H1 (cell line): ENCODE data around the gene IGFL2. TPM values are rescaled to one million over a fixed set of nuclear protein-coding genes. Genes with fewer than 3 reads are reported as not detected.

Experiments used
- CTCF ChIA-PET: fragments of 300-600 bp; sonication (Branson Sonifier 250); formaldehyde crosslinking; loops from one replicate; lab custom pipeline; 2021; ENCODE audit not compliant: partially characterized antibody; lab: Charles Lee
- POLR2A ChIA-PET: fragments of 300-600 bp; sonication (Branson Sonifier 250); formaldehyde crosslinking; loops from one replicate; lab custom pipeline; 2021; ENCODE audit warnings: inconsistent platforms; ENCODE audit not compliant: partially characterized antibody; lab: Charles Lee
- DNase-seq, 2 experiments: peaks; one replicate each; pipeline versions ENCODE4 v3.0.0 to v3.0.0-alpha.2; 2010 to 2022; ENCODE audit warnings: low spot score in 2 of 2, low read depth in 1 of 2, mixed read lengths in 1 of 2
- FAIRE-seq: peaks from 2 replicates; lab custom pipeline; 2011; peaks lifted over from hg19 to GRCh38; lab: Jason Lieb, UNC
- H2AFZ ChIP-seq: 2 replicates; pipeline ENCODE4 v1.8.1; 2012; ENCODE audit warnings: low read length, inconsistent platforms
- H2AK5ac ChIP-seq: 2 replicates; pipeline ENCODE4 v1.6.1; 2013; ENCODE audit warnings: low read depth, low read length
- H2BK120ac ChIP-seq: replicated peaks from 2 replicates; pipeline ENCODE3; 2013; ENCODE audit warnings: low read depth, low read length, inconsistent platforms
- H2BK12ac ChIP-seq: 2 replicates; pipeline ENCODE4 v1.6.1; 2013; ENCODE audit warnings: low read depth, low read length
- H2BK15ac ChIP-seq: 2 replicates; pipeline ENCODE4 v1.6.1; 2013; ENCODE audit warnings: low read length
- H2BK20ac ChIP-seq: 2 replicates; pipeline ENCODE4 v1.6.1; 2013; ENCODE audit warnings: low read length
- H2BK5ac ChIP-seq: 2 replicates; pipeline ENCODE4 v1.6.1; 2013; ENCODE audit warnings: low read depth, low read length
- H3K14ac ChIP-seq: 2 replicates; pipeline ENCODE4 v1.6.1; 2013; ENCODE audit warnings: inconsistent platforms; ENCODE audit not compliant: insufficient read length
- H3K18ac ChIP-seq: 2 replicates; pipeline ENCODE4 v1.6.1; 2013; ENCODE audit warnings: low read length; ENCODE audit errors: extremely low read depth
- H3K23ac ChIP-seq: 2 replicates; pipeline ENCODE4 v1.6.1; 2013; ENCODE audit warnings: inconsistent platforms; ENCODE audit not compliant: insufficient read length
- H3K23me2 ChIP-seq: 2 replicates; pipeline ENCODE4 v1.6.1; 2013; ENCODE audit warnings: low read depth, low read length
- H3K27ac ChIP-seq: 2 replicates; pipeline ENCODE4 v1.6.1; 2011; ENCODE audit warnings: low read depth, low read length, inconsistent platforms
- H3K27me3 ChIP-seq, 4 experiments: replicated peaks in 1 of 4; 1 replicate in 1 of 4; 2 replicates in 3 of 4; pipeline versions ENCODE4 v1.6.1 to v1.8.1; 2011 to 2013; ENCODE audit warnings: low read length in 3 of 4, mild to moderate bottlenecking in 3 of 4, inconsistent platforms in 2 of 4, mixed read lengths in 2 of 4, moderate library complexity in 1 of 4; ENCODE audit not compliant: control insufficient read depth in 3 of 4, insufficient read depth in 3 of 4; ENCODE audit errors: extremely low read depth in 1 of 4
- H3K36me3 ChIP-seq, 4 experiments: 2 replicates each; pipeline versions ENCODE4 v1.6.1 to v1.8.1; 2011 to 2013; ENCODE audit warnings: mild to moderate bottlenecking in 4 of 4, low read length in 3 of 4, moderate library complexity in 2 of 4, control low read depth in 1 of 4, inconsistent platforms in 1 of 4; ENCODE audit not compliant: insufficient read depth in 4 of 4, control insufficient read depth in 2 of 4
- H3K4ac ChIP-seq: replicated peaks from 2 replicates; pipeline ENCODE3; 2013; ENCODE audit warnings: low read length, low read depth, mixed read lengths, inconsistent platforms; ENCODE audit not compliant: insufficient read length
- H3K4me1 ChIP-seq, 4 experiments: replicated peaks in 1 of 4; 1 replicate in 1 of 4; 2 replicates in 3 of 4; pipeline versions ENCODE4 v1.6.1 to v1.8.1; 2011 to 2013; ENCODE audit warnings: low read length in 3 of 4, inconsistent platforms in 2 of 4, mixed read lengths in 1 of 4; ENCODE audit not compliant: insufficient read depth in 4 of 4, control insufficient read depth in 3 of 4
- H3K4me2 ChIP-seq, 2 experiments: 2 replicates each; pipeline versions ENCODE4 v1.6.1 to v1.8.1; 2011 to 2013; ENCODE audit warnings: low read depth in 2 of 2, low read length in 2 of 2, control low read depth in 1 of 2, inconsistent platforms in 1 of 2, mild to moderate bottlenecking in 1 of 2; ENCODE audit not compliant: insufficient read depth in 1 of 2
- H3K4me3 ChIP-seq, 4 experiments: fragments of 200-600, 300-600 bp in 1 of 4; sonication (generic), shearing (Covaris generic), sonication (Bioruptor Twin) in 1 of 4; 2 replicates each; pipeline versions ENCODE4 v1.5.1 to v1.8.1; 2011 to 2016; ENCODE audit warnings: low read length in 4 of 4, low read depth in 3 of 4, control low read depth in 2 of 4, inconsistent platforms in 2 of 4, mild to moderate bottlenecking in 2 of 4, mixed read lengths in 1 of 4, moderate library complexity in 1 of 4; ENCODE audit not compliant: insufficient read depth in 2 of 4; ENCODE audit errors: extremely low read depth in 1 of 4
- H3K56ac ChIP-seq: replicated peaks from 2 replicates; pipeline ENCODE3; 2013; ENCODE audit warnings: low read depth, mild to moderate bottlenecking, mixed read lengths, low read length, inconsistent platforms; ENCODE audit not compliant: insufficient read length
- H3K79me1 ChIP-seq: 2 replicates; pipeline ENCODE4 v1.6.1; 2013; ENCODE audit warnings: low read depth, low read length, control low read depth
- H3K79me2 ChIP-seq, 2 experiments: 2 replicates each; pipeline versions ENCODE4 v1.6.1 to v1.8.1; 2012 to 2013; ENCODE audit warnings: low read length in 2 of 2, mild to moderate bottlenecking in 2 of 2, inconsistent platforms in 1 of 2; ENCODE audit not compliant: insufficient read depth in 2 of 2, control insufficient read depth in 1 of 2
- H3K9ac ChIP-seq, 4 experiments: replicated peaks in 1 of 4; 1 replicate in 1 of 4; 2 replicates in 3 of 4; pipeline versions ENCODE4 v1.6.1 to v1.8.1; 2011 to 2013; ENCODE audit warnings: low read depth in 3 of 4, low read length in 3 of 4, control low read depth in 2 of 4, mild to moderate bottlenecking in 2 of 4, moderate library complexity in 2 of 4, inconsistent platforms in 1 of 4; ENCODE audit errors: extremely low read depth in 1 of 4
- H3K9me3 ChIP-seq, 2 experiments: 2 replicates each; pipeline versions ENCODE4 v1.6.1 to v1.8.1; 2012 to 2013; ENCODE audit warnings: mild to moderate bottlenecking in 2 of 2, moderate library complexity in 2 of 2, control low read depth in 1 of 2, inconsistent platforms in 1 of 2, low read depth in 1 of 2, low read length in 1 of 2, mixed read lengths in 1 of 2; ENCODE audit not compliant: insufficient read depth in 2 of 2
- H4K20me1 ChIP-seq, 2 experiments: replicated peaks in 1 of 2; 2 replicates each; pipeline versions ENCODE3 to v1.8.1; 2011 to 2013; ENCODE audit warnings: inconsistent platforms in 2 of 2, low read length in 2 of 2, mild to moderate bottlenecking in 1 of 2; ENCODE audit not compliant: insufficient read depth in 2 of 2, control insufficient read depth in 1 of 2
- H4K5ac ChIP-seq: 2 replicates; pipeline ENCODE4 v1.6.1; 2013; ENCODE audit warnings: low read length, low read depth, mixed read lengths, inconsistent platforms; ENCODE audit not compliant: insufficient read length
- H4K8ac ChIP-seq: 2 replicates; pipeline ENCODE4 v1.8.0; 2013; ENCODE audit warnings: mild to moderate bottlenecking, moderate library complexity, low read length, inconsistent platforms; ENCODE audit not compliant: insufficient read depth; ENCODE audit errors: extremely low read depth
- H4K91ac ChIP-seq: replicated peaks from 2 replicates; pipeline ENCODE3; 2013; ENCODE audit warnings: low read length, mixed read lengths, inconsistent platforms; ENCODE audit not compliant: insufficient read length
- CHD2 ChIP-seq: IDR thresholded peaks from 2 replicates; pipeline ENCODE4 v1.6.1; 2012; ENCODE audit warnings: low read length, improper control_type of control experiment
- CREB1 ChIP-seq: IDR thresholded peaks from 2 replicates; pipeline ENCODE4 v1.6.1; 2012; ENCODE audit warnings: inconsistent platforms
- JUND ChIP-seq: IDR thresholded peaks from 2 replicates; pipeline ENCODE4 v1.6.1; 2011; ENCODE audit warnings: mild to moderate bottlenecking, improper control_type of control experiment, low read length
- POU5F1 ChIP-seq: IDR thresholded peaks from 2 replicates; pipeline ENCODE4 v1.6.1; 2011; ENCODE audit warnings: low read depth, mild to moderate bottlenecking, low read length, moderate library complexity
- WGBS, 2 experiments: shearing (Covaris generic) in 1 of 2; methylation state at CpG; one replicate each; pipeline versions ENCODE4 v1.1.6 to v1.1.7; 2013 to 2015; ENCODE audit warnings: low lambda C conversion rate in 2 of 2, mixed read lengths in 2 of 2, inconsistent platforms in 1 of 2, low coverage in 1 of 2, missing lambda C conversion rate in 1 of 2; ENCODE audit not compliant: insufficient replicate concordance in 2 of 2, insufficient coverage in 1 of 2, insufficient read length in 1 of 2; ENCODE audit errors: extremely low coverage in 1 of 2, missing lambda C conversion rate in 1 of 2; 5-methylcytosine and 5-hydroxymethylcytosine counted together
- polyA plus RNA-seq, 7 experiments: library from polyadenylated mRNA; depleted of rRNA in 3 of 7; stranded (reverse) in 5 of 7; unstranded in 2 of 7; fragments of >200 nt in 5 of 7; fragments of 200-250 nt in 2 of 7; gene quantifications; 1 replicate in 5 of 7; 2 replicates in 1 of 7; 4 replicates in 1 of 7; pipeline versions ENCODE4 v1.2.1 to v1.2.3, GENCODE V29; 2011 to 2013; ENCODE audit warnings: missing spikeins in 2 of 7, mixed read lengths in 2 of 7
- total RNA-seq: library from RNA; stranded (reverse); fragmentation: NEBNext Ultra II Directional; extraction: Animal tissue kit (Norgen Biotek cat#: 25700); gene quantifications from 2 replicates; pipeline ENCODE4 v1.2.1, GENCODE V29; 2021

Gene IGFL2
- total and polyA plus RNA-seq, 2 of the 8 experiments (the other 6 are each of a cell fraction or from before 2014, with no cell fraction given), result not detected

DNA sequence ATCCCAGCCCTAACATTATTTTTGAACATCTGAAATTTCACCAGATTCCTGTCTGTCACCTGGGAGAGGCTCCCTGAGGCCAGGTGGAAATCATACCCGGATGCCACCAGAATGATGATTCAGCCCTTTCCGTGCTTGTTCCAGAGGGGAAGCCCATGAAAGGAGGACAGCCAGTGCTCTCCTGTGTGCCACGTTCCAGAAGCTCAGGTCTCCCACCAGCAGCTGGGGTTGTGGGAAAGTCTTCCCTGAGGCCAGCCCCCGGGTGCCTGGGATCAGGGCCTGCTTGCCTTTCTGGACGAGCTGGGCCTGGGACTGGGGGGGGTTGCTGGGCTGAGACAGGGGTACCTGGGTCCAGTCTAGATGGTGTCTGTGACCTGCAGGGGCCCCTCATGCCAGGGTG lies 56.0 kb downstream of the IGFL2 start:
- Histone ChIP-seq H3K23ac (no peak overlapping the region), H3K14ac (no peak overlapping the region), H2AK5ac (no peak overlapping the region), H2AFZ (no peak overlapping the region), H3K79me2 (no peaks in the 10 kb centered on the region), H4K5ac (no peak overlapping the region), H3K4me2 (no peak overlapping the region), H3K4ac (no peak overlapping the region), H3K27ac (no peak overlapping the region), H4K91ac (no peak overlapping the region), H3K4me1 (no peaks in the 10 kb centered on the region; a peak in 1 of 7 replicates), H2BK5ac (no peak overlapping the region), H4K20me1 (no peaks in the 10 kb centered on the region), H3K36me3 (no peaks in the 10 kb centered on the region), H2BK120ac (no peak overlapping the region), H3K56ac (no peak overlapping the region), H3K9me3 (no peaks in the 10 kb centered on the region; a peak in 1 of 4 replicates), H2BK12ac (no peak overlapping the region), H3K4me3 (no peak overlapping the region), H4K8ac (no peak overlapping the region; the same call in 1 of the 2 replicates), H2BK15ac (no peak overlapping the region), H3K9ac (no peak overlapping the region), H3K27me3 (no peaks in the 10 kb centered on the region), H3K23me2 (peaks cover 3% of the 10 kb centered on the region; the same call in 1 of the 2 replicates), H2BK20ac (no peak overlapping the region), H3K79me1 (no peaks in the 10 kb centered on the region), H3K18ac (no peak overlapping the region)
- DNase-seq (no peak), FAIRE-seq (no peak)
- TF ChIP-seq CHD2, result no peak
- TF ChIP-seq CREB1, result no peak
- no peak for TF ChIP-seq JUND
- no peak for TF ChIP-seq POU5F1
- WGBS, 2 experiments, result 87% methylated on average over 5 of the region's 5 CpGs; no CpG with 5 or more reads in 1 of the 2 experiments
- CTCF ChIA-PET, result interaction anchor here (0.6 to 1.4 kb wide), 3 partner anchors 70 to 126 kb away, joined by 3 read pairs; no protein-coding TSS in a partner anchor
- POLR2A ChIA-PET, result no interaction called here
